HG03066 (cell line): Measurements from ENCODE around the gene MAPKAPK2.

Experiments
- ATAC-seq: cut with Tn5 transposase; IDR thresholded peaks from one replicate; pipeline ENCODE4 v1.9.1; 2021; ENCODE audit warnings: low read depth; ENCODE audit not compliant: unreplicated experiment

Gene MAPKAPK2

GRCh38 chr1:206716870-206717673 lies 32.4 kb downstream of the MAPKAPK2 start:
- ATAC-seq, result peak; percentile 79

DNA sequence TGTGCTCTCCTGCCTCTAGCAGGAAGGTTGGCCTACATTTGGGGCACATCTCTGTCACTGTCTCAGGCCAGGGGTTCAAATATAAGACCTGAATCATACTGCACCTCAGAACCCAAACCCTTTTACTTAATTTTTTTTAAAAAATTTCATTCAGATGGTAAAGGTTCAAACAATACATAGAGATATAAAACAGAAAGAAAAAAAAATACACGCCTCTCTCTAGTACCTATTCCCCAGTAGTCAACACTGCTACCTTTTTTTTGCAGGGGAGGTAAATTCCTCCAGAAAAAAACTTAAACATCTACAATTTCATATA lies 32.9 kb downstream of the MAPKAPK2 start:
- ATAC-seq, result no peak

DNA sequence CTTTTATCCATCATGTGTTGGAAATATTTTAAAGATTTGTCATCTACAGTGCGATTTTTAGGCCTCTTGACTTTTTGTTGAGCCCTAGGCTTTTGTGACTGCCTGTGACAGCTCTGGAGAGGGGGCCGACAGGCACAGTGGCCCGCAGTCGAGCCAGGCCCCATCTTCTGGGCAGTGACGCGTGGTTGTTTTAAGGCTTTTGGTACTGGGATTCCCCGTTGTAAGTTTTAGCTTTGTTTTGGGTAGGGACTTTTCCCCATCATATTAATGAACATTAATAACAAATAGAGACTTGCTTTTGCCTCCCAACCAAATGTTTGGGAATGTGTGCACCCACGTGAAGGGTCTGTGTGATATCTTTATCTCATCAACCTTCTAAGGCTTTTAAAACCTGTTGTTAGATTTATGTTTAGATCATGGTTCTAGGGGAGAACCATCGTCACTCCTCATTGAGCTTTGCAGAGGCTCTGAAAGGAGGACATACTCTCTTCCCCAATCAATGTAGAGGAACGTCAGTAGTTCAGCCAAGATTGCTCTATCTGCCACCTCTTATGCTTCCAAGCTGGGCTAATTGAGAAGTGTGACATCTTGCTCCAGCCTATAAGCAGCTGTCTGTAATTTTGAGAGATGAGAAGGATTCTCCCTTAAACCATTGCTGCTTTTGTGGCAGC lies 34.6 kb downstream of the MAPKAPK2 start:
- no peak for ATAC-seq

- no peak for ATAC-seq
These were observed 36.7 kb downstream of the MAPKAPK2 start for GRCh38 chr1:206721454-206721853.

- no peak for ATAC-seq
These were observed 38.2 kb downstream of the MAPKAPK2 start for GRCh38 chr1:206722751-206723461.

GRCh38 chr1:206723462-206723804 lies 38.7 kb downstream of the MAPKAPK2 start:
- ATAC-seq, result no peak

GRCh38 chr1:206723805-206724472 lies 39.2 kb downstream of the MAPKAPK2 start:
- ATAC-seq, result no peak

GRCh38 chr1:206725109-206725963 lies 40.6 kb downstream of the MAPKAPK2 start:
- ATAC-seq, result no peak

- no peak for ATAC-seq
These were observed 43.4 kb downstream of the MAPKAPK2 start for GRCh38 chr1:206727981-206728696.

DNA sequence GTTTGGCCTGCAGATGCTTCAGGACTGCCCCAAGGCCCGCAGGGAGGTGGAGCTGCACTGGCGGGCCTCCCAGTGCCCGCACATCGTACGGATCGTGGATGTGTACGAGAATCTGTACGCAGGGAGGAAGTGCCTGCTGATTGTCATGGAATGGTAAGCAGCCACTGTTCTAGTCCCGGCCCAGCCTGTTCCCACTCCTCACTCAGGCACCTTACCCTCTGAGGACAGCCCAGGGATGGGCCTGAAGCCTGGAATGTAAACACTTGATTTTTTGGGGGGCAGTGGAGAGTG lies 43.9 kb downstream of the MAPKAPK2 start:
- no peak for ATAC-seq

DNA sequence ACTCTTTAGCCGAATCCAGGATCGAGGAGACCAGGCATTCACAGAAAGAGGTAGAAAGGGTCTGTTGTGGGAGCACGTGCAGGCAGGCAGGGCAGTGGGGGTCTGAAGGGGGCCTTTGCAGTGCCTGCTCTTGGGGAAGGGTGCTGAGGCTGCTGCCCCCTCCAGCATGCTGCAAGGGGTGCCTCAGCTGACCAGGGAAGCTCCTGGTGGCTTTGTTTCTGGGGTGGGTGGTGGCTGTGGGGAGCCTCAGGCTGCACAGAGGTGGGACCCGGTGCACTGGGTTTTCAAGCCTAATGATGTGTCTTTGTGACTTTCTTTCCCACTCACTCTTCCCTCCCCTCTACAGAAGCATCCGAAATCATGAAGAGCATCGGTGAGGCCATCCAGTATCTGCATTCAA lies 44.3 kb downstream of the MAPKAPK2 start:
- ATAC-seq, result no peak

DNA sequence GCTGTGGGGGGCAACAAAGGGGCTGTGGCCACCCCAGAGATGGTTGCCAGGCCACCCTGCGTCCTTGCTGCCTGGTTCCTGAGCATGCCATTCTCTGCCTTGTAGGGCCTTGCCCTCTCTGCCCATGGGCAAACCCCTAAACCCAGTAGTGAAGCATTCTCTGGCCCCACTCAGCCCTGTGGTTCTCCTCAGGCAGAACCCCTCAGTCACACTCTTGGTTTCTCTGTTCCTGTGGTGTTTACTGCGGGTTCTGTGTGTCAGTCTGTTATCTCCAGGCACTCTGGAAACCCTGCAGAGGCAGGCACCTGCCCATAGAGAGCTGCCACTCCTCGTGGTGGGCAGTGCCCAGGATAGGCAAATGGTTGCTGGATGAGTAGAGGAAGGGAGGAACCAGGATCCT lies 44.8 kb downstream of the MAPKAPK2 start:
- ATAC-seq, result no peak

- no peak for ATAC-seq
These were observed 47.8 kb downstream of the MAPKAPK2 start for GRCh38 chr1:206732508-206732907.

DNA sequence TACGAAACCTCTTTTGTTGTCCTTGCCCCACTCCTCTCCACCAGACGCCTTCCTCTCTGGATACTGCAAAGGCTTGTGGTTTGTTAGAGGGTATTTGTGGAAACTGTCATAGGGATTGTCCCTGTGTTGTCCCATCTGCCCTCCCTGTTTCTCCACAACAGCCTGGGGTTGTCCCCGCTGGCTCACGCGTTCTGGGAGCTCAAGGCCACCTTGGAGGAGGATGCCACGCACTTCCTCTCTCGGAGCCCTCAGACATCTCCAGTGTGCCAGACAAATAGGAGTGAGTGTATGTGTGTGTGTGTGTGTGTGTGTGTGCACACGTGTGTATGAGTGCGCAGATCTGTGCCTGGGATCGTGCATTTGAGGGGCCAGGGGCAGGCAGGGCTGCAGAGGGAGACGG lies 48.3 kb downstream of the MAPKAPK2 start:
- no peak for ATAC-seq

- ATAC-seq, result no peak
These were observed 49.9 kb downstream of the MAPKAPK2 start for GRCh38 chr1:206734499-206735142.

DNA sequence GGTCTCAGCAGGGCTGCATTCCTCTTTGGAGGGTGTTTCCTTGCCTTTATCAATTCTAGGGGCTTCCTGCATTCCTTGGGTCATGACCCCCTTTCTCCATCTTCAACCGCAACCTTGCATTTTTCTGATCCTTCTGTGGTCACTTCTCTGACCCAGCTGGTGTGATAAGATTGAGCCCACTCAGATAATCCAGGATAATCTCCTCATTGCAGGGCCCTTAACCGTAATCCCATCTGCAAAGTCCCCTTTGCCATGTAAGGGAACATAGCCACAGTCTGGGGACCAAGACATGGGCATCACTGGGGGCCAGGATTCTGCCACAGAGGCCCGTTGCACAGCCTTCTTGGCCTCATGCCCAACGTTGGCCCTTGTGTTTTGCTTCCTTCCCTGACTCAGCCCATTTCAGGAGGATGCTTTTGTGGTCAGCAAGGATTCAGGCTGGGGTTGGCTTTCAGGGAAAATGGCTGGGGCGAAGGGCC lies 50.9 kb downstream of the MAPKAPK2 start:
- no peak for ATAC-seq

GRCh38 chr1:206736878-206737728 lies 52.4 kb downstream of the MAPKAPK2 start:
- ATAC-seq, result no peak

DNA sequence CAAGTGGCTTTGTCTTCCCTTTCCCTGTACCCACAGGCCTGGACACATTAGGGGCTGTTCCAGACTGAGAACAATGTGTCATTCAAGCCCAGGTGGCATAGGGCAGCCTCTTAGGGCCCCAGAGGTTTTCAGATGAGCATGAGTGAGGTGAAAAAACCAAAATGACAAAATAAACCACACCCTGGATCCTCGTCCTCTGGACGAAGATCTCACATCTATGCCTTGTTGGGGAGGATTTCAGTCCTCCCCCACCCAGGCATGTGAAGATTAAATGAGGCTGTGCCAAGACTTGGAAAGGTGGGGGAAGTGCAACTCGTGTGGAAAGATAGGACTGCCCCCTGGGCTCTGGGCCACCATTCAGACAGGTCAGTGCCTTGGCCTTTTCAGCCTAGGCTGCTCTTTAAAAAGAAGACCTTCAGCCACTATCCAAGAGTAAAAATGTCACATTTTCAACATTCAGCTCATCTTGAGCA lies 53.1 kb downstream of the MAPKAPK2 start:
- ATAC-seq, result no peak
